Measurements from ENCODE around the gene GCK. TPM values are rescaled to one million over a fixed set of nuclear protein-coding genes. Genes with fewer than 3 reads are reported as not detected.
"Not testable (repeated sequence)": the region's sequence is repeated elsewhere in the genome, so short reads cannot be mapped to it uniquely, and the experiment has no call there.

GCK gene
- total and polyA plus RNA-seq, 2 experiments from 2014 or later: 1.7 to 2.5 TPM

DNA sequence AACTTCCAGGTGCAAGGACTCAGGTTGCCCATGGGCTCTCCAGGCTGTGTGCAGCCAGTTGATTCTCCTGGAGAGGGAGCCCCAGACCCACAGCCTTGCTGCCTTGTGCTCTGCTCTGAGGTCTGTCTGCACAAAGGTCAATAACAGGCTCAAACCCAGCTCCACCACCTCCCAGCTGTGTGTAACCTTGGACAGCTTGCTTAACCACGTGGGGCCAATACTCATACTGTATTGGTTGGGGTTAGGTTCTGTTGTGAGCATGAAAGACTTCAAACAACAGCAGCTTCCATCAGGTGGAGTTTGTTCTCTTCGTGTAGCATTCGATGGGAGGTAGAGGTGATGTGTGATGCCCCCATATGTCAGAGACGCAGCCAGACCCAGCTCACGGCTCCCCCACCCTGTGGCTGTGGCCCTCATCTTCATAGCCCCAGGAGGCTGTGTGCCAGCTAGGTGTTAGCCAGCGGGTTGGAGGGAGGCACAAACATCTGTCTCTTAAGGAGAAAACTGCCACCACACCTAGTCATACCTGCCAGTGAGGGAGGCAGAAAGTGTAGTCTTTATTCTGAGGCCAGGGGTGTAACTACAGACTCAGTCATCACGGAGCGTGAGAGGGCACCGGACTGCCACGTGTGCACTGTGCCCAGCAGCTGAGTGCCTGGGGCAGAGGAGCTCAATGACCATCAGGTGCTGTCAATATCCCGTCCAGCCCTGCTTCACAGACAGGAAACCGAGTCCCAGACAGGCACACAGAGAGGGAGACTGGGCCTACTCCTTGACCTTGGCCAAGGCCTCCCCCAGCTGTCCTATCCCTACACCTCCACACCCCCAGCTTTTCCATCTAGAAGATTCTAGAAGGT, 57.8 kb downstream of the GCK start:
- Histone ChIP-seq H3K4me3 (no peak overlapping the region), H2AFZ (no peak overlapping the region), H3K79me2 (no peaks in the 10 kb centered on the region), H3K36me3 (replicated peaks; ENCODE audit: insufficient read depth, low read depth) (no peaks in the 10 kb centered on the region), H4K20me1 (ENCODE audit: insufficient read depth, poor library complexity, severe bottlenecking) (no peaks in the 10 kb centered on the region), H3K4me2 (no peak overlapping the region), H3K27ac (no peak overlapping the region), H3K4me1 (ENCODE audit: insufficient read depth) (peaks cover 3% of the 10 kb centered on the region), H3K27me3 (no peaks in the 10 kb centered on the region), H3K9me2 (replicated peaks; ENCODE audit: insufficient read depth) (no peaks in the 10 kb centered on the region), H3K9me3 (ENCODE audit: low read depth) (no peaks in the 10 kb centered on the region)
- TF ChIP-seq EZH2 (IDR thresholded peaks at IDR 0.05; ENCODE audit: borderline replicate concordance) (no peak), EZH2phosphoT487 (IDR thresholded peaks at IDR 0.05; ENCODE audit: low read depth, severe bottlenecking, unreplicated experiment) (no peak)
- TF ChIP-seq, protein P1, sequence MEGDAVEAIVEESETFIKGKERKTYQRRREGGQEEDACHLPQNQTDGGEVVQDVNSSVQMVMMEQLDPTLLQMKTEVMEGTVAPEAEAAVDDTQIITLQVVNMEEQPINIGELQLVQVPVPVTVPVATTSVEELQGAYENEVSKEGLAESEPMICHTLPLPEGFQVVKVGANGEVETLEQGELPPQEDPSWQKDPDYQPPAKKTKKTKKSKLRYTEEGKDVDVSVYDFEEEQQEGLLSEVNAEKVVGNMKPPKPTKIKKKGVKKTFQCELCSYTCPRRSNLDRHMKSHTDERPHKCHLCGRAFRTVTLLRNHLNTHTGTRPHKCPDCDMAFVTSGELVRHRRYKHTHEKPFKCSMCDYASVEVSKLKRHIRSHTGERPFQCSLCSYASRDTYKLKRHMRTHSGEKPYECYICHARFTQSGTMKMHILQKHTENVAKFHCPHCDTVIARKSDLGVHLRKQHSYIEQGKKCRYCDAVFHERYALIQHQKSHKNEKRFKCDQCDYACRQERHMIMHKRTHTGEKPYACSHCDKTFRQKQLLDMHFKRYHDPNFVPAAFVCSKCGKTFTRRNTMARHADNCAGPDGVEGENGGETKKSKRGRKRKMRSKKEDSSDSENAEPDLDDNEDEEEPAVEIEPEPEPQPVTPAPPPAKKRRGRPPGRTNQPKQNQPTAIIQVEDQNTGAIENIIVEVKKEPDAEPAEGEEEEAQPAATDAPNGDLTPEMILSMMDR (IDR thresholded peaks at IDR 0.05; ENCODE audit: poor library complexity): peak; percentile 36
- DNase-seq (ENCODE audit: low spot score): peak; percentile 66
- WGBS (ENCODE audit: low lambda C conversion rate, missing lambda C conversion rate): 72% methylated on average over 12 of the region's 12 CpGs

GRCh38 chr7:44128721-44129582, 60.3 kb downstream of the GCK start:
- Histone ChIP-seq H3K79me2 (no peaks in the 10 kb centered on the region), H3K9me3 (ENCODE audit: low read depth) (no peaks in the 10 kb centered on the region), H4K20me1 (ENCODE audit: insufficient read depth, poor library complexity, severe bottlenecking) (no peaks in the 10 kb centered on the region), H3K27me3 (no peaks in the 10 kb centered on the region), H3K4me2 (no peak overlapping the region), H3K36me3 (replicated peaks; ENCODE audit: insufficient read depth, low read depth) (no peaks in the 10 kb centered on the region), H3K9me2 (replicated peaks; ENCODE audit: insufficient read depth) (no peaks in the 10 kb centered on the region), H3K4me1 (ENCODE audit: insufficient read depth) (peaks cover 3% of the 10 kb centered on the region), H2AFZ (no peak overlapping the region), H3K27ac (no peak overlapping the region), H3K4me3 (no peak overlapping the region)
- TF ChIP-seq EZH2 (IDR thresholded peaks at IDR 0.05; ENCODE audit: borderline replicate concordance): no peak
- TF ChIP-seq EZH2phosphoT487 (IDR thresholded peaks at IDR 0.05; ENCODE audit: low read depth, severe bottlenecking, unreplicated experiment): no peak
- TF ChIP-seq, protein P1 (IDR thresholded peaks at IDR 0.05; ENCODE audit: poor library complexity): no peak
- 71% methylated on average over 6 of the region's 6 CpGs for WGBS (ENCODE audit: low lambda C conversion rate, missing lambda C conversion rate)
- DNase-seq (ENCODE audit: low spot score): no peak

- H3K27me3 ChIP-seq: no peaks in the 10 kb centered on the region
- no peaks in the 10 kb centered on the region for H3K36me3 ChIP-seq (replicated peaks; ENCODE audit: insufficient read depth, low read depth)
- H3K79me2 ChIP-seq: peaks cover 7% of the 10 kb centered on the region
- H4K20me1 ChIP-seq (ENCODE audit: insufficient read depth, poor library complexity, severe bottlenecking): no peaks in the 10 kb centered on the region
- H3K4me2 ChIP-seq: no peak overlapping the region
- no peaks in the 10 kb centered on the region for H3K9me2 ChIP-seq (replicated peaks; ENCODE audit: insufficient read depth)
- DNase-seq (ENCODE audit: low spot score): no peak
- TF ChIP-seq, protein P1 (IDR thresholded peaks at IDR 0.05; ENCODE audit: poor library complexity): no peak
- TF ChIP-seq EZH2phosphoT487 (IDR thresholded peaks at IDR 0.05; ENCODE audit: low read depth, severe bottlenecking, unreplicated experiment): no peak
- no peak for TF ChIP-seq EZH2 (IDR thresholded peaks at IDR 0.05; ENCODE audit: borderline replicate concordance)
- no peak overlapping the region for H3K4me3 ChIP-seq
- peaks cover 7% of the 10 kb centered on the region for H3K4me1 ChIP-seq (ENCODE audit: insufficient read depth)
- no peaks in the 10 kb centered on the region for H3K9me3 ChIP-seq (ENCODE audit: low read depth)
- no peak overlapping the region for H3K27ac ChIP-seq
- no peak overlapping the region for H2AFZ ChIP-seq
Observed at GRCh38 chr7:44127161-44127560, 62.1 kb downstream of the GCK start.

DNA sequence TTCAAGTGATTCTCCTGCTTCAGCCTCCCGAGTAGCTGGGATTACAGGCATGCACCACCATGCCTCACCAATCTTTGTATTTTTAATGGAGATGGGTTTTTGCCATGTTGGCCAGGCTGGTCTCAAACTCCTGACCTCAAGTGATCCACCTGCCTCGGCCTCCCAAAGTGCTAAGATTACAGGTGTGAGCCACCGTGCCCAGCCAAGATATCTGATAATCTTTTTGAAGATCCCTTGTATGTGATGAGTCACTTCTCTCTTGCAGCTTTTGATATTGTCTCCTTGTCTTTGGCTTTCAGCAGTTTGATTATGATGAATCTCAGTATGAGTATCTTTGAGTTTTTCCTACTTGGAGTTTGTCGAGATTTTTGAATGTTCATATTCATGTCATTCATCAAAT, 62.7 kb downstream of the GCK start:
- H4K20me1 ChIP-seq (ENCODE audit: insufficient read depth, poor library complexity, severe bottlenecking); H3K36me3 ChIP-seq (replicated peaks; ENCODE audit: insufficient read depth, low read depth); H3K27me3 ChIP-seq; H3K4me3 ChIP-seq; DNase-seq (ENCODE audit: low spot score); H3K9me3 ChIP-seq (ENCODE audit: low read depth); H3K9me2 ChIP-seq (replicated peaks; ENCODE audit: insufficient read depth); H3K4me2 ChIP-seq; H3K27ac ChIP-seq; H2AFZ ChIP-seq: not testable (repeated sequence)
- peaks cover 10% of the 10 kb centered on the region for H3K4me1 ChIP-seq (ENCODE audit: insufficient read depth)
- WGBS (ENCODE audit: low lambda C conversion rate, missing lambda C conversion rate): 94% methylated on average over 4 of the region's 4 CpGs
- peaks cover 13% of the 10 kb centered on the region for H3K79me2 ChIP-seq
